GM12865 (cell line): ENCODE data around the gene ELOVL3.
"Not testable (repeated sequence)": the region's sequence is repeated elsewhere in the genome, so short reads cannot be mapped to it uniquely, and the experiment has no call there.

Experiments used
- DNase-seq: peaks from one replicate; pipeline ENCODE4 v3.0.0; 2010; ENCODE audit warnings: low read depth
- H3K4me3 ChIP-seq: 2 replicates; pipeline ENCODE4 v1.5.1; 2011; ENCODE audit warnings: mild to moderate bottlenecking, low read depth, low read length, control low read depth
- TF ChIP-seq, protein P1 (sequence below): IDR thresholded peaks from 2 replicates; pipeline ENCODE4 v1.5.1; 2011; ENCODE audit warnings: low read length, control low read depth, low read depth, inconsistent platforms; ENCODE audit not compliant: insufficient read depth; ENCODE audit errors: missing control alignments

ELOVL3 gene, protein sequence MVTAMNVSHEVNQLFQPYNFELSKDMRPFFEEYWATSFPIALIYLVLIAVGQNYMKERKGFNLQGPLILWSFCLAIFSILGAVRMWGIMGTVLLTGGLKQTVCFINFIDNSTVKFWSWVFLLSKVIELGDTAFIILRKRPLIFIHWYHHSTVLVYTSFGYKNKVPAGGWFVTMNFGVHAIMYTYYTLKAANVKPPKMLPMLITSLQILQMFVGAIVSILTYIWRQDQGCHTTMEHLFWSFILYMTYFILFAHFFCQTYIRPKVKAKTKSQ

DNA sequence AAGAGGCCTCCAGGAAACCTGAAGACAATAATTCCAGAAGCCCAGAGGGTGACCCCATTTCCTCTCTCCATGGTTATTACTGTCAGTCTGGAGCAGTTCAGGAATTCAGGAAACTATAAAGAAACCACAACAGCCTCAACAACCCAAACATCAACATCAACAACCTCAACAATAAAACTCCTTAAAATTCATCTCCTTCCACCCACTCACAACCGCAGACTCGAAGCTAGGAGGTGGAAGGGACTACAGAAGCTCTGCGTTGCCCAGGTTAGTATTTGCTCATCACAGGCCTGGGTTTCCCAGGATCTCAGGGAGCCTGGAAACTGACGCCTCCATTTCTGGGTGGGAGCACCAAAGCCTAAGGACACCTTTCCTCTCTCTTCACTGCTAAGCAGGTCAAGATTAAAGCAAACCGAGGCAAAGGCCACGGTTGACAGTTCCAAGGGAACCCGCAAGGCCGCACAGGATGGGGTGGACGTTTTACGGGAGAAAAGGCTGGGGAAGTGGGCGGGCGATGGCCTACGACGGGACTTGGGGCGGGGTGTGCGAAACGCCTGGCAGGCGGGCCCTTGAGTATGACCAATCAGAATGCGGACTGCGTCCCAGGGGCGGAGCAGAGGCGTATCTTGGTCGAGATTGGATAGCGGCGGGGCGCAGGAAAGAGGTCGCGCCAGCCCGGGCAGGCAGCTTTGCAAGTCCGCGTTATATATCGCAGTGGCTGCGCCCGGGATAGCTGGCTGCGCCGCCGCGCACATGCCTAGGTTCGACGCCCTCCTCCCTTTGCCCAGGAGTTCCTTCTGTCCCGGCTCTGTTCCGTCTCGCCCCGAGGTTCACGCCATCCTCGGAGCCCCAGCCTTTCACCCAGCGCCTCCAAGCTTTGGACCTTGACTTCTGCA lies at the start of gene ELOVL3:
Gene ELOVL3 (plus strand): TSS at position 654 of the 896 bp plus-strand sequence. CDS start 250 bp downstream, outside the sequence.
- H3K4me3 ChIP-seq: peak within 1 kb of the TSS; percentile 31
- DNase-seq: peak; percentile 94
- TF ChIP-seq, protein P1, sequence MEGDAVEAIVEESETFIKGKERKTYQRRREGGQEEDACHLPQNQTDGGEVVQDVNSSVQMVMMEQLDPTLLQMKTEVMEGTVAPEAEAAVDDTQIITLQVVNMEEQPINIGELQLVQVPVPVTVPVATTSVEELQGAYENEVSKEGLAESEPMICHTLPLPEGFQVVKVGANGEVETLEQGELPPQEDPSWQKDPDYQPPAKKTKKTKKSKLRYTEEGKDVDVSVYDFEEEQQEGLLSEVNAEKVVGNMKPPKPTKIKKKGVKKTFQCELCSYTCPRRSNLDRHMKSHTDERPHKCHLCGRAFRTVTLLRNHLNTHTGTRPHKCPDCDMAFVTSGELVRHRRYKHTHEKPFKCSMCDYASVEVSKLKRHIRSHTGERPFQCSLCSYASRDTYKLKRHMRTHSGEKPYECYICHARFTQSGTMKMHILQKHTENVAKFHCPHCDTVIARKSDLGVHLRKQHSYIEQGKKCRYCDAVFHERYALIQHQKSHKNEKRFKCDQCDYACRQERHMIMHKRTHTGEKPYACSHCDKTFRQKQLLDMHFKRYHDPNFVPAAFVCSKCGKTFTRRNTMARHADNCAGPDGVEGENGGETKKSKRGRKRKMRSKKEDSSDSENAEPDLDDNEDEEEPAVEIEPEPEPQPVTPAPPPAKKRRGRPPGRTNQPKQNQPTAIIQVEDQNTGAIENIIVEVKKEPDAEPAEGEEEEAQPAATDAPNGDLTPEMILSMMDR: no peak

DNA sequence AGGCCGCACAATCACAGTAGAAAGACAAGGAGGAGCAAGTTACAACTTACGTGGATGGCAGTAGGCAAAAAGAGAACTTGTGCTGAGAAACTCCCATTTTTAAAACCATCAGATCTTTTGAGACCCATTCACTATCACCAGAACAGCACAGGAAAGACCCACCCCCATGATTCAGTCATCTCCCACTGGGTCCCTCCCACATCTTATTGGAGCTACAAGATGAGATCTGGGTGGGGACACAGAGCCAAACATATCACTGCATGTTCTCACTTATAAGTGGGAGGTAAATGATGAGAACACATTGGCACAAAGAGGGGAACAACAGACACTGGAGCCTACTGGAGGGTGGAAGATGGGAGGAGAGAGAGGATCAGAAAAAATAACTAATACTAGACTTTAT lies 41.5 kb upstream of the ELOVL3 start:
- no peak for DNase-seq
- H3K4me3 ChIP-seq: no peak overlapping the region
- TF ChIP-seq, protein P1: no peak

DNA sequence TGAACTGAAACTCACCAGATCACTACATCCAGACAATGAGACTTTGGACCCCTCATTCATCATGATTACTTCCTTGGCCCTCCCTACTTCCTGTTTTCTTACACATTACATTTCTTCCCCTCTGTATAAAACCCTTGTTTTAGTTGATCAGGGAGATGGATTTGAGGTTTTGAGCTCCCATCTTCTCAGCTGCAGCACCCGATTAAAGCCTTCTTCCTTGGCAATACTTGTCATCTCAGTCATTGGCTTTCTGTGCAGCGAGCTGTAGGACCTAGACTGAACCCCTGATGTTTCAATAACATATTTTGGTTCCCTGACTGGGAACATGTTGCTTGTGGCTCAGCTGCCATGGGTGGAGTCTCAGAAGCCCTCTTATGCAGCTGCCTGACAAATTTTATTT lies 40.8 kb upstream of the ELOVL3 start:
- TF ChIP-seq, protein P1: no peak
- no peak for DNase-seq
- H3K4me3 ChIP-seq: no peak overlapping the region

DNA sequence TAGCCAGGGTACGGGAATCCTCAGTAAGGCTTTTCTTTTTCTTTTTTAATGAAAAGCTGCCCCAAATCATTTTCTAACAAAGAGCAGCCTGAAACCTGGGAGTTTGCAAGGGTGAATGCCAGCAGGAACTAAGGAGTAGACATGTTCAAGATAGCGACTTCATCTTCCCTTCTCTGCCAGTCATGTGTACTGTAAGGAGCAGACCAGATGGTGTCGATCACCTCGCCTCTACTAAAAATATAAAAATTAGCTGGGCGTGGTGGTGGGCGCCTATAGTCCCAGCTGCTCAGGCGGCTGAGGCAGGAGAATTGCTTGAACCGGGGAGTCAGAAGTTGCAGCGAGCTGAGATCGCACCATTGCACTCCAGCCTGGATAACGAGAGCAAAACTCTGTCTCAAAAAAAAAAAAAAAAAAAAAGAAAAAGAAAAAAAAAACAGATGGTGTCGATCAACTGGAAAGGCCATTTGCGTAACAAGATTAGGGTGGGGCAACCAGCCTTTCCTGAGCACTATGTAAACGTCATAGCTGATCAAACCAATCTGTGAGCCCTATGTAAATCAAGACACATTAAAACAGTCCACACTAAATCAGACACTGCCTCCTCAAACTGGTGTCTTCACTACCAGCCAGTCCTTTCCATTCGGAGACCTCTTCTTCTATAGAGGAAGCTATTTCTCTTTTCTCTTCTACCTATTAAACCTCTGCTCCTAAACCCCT lies 40.1 kb upstream of the ELOVL3 start:
- TF ChIP-seq, protein P1: no peak
- no peak for DNase-seq
- H3K4me3 ChIP-seq: no peak overlapping the region

DNA sequence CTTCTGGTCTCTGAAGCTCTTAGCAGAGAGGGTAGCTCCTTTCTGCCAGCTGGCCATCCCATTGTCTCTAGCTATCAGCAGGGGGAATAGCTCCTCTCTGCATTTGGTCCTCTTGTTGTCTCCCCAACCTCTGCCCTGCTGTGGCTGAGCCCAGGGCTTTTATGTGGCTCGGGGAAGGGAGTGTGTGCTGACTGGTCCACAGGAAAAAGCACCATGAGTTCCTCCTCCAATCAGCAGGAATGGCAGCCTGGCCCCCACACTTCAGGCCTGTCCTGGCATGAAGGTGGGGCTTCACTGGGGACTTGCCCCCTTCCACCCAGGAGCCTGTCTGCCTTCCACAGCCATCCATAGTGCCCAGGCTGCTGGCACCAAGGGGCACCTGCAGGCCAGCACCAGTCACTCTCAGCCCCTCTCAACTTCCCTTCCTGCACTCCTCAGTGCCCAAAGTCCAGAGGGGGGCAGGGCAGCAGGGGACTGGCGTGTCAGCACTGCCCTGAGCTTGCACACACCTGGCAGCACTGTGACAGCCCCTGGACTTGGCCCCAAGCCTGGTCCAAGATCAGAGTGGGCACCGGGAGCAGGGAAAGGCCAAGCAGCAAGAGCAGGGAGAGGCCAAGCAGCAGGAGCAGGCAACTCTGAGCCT lies 37.7 kb upstream of the ELOVL3 start:
- H3K4me3 ChIP-seq: no peak overlapping the region
- no peak for DNase-seq
- TF ChIP-seq, protein P1: no peak

DNA sequence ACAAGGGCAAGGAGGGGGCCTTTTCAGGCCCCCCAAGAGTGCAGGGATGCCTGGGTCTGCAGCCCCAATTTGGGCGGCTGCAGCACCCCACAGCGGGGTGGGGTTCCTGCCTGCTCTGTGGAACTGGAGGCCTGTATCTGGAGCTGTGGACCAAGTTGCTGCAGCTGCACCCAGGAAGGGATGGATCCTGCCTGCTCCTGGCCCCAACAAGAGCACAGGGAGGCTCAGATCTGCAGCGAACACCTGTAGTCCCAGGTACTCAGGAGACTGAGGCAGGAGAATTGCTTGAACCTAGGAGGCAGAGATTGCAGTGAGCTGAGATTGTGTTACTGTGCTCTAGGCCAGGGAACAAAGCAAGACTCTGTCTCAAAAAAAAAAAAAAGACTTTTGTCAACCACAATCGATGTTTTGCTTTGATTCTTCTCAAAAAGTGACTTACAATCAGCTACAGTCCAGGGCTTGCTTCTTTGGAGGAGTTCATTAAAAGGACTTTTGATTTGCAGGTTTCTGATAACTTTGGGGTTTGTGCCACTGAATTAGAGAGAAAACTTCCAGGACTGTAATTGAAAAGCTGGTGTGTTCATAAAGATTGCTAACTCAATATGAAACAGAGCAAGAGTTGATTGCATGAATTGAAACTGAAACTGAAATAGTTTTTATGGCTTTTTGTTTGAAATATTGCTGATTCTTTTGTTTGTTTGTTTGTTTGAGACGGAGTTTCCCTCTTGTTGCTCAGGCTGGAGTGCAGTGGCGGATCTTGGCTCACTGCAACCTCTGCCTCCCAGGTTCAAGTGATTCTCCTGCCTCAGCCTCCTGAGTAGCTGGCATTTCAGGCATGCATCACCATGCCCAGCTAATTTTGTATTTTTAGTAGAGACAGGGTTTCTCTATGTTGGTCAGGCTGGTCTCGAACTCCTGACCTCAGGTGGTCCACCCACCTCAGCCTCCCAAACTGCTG lies 36.9 kb upstream of the ELOVL3 start:
- H3K4me3 ChIP-seq: not testable (repeated sequence)
- DNase-seq: peak; percentile 53
